ENCODE results near the gene IFI30. TPM values are rescaled to one million over a fixed set of nuclear protein-coding genes. Genes with fewer than 3 reads are reported as not detected.

Gene IFI30
- polyA plus RNA-seq, 1 of the 3 experiments (the other 2 are of a cell fraction), result 11.6 TPM

- no peaks in the 10 kb centered on the region for H3K9me2 ChIP-seq
- H3K4me1 ChIP-seq (ENCODE audit: control insufficient read depth in 1 of 2, insufficient read depth in 2 of 2, low read depth in 1 of 2, low read length in 1 of 2), result peaks cover 0 to 8% of the 10 kb centered on the region in 2 experiments; a peak in 1 of 4 replicates
- H3K27ac ChIP-seq (ENCODE audit: low read depth in 2 of 2, low read length in 1 of 2), result no peak overlapping the region
- no peak overlapping the region for H3K4me2 ChIP-seq
- H3K4me3 ChIP-seq (ENCODE audit: low read depth in 2 of 2, low read length in 1 of 2), result no peak overlapping the region
- no peaks in the 10 kb centered on the region for H3K9me3 ChIP-seq
- no peaks in the 10 kb centered on the region for H3K79me2 ChIP-seq (ENCODE audit: insufficient read depth)
- ChIA-PET POLR2A (no interaction called here), CTCF (no interaction called here)
- no peak overlapping the region for H2AFZ ChIP-seq (ENCODE audit: low read depth)
- H3K36me3 ChIP-seq (replicated peaks in 1 of 2; ENCODE audit: control insufficient read depth in 1 of 2, insufficient read depth in 2 of 2, low read length in 1 of 2), result peaks cover 0 to 24% of the 10 kb centered on the region in 2 experiments
- no peaks in the 10 kb centered on the region for H3K27me3 ChIP-seq (ENCODE audit: insufficient read depth)
- no peaks in the 10 kb centered on the region for H4K20me1 ChIP-seq (ENCODE audit: insufficient read depth)
- WGBS (ENCODE audit: low lambda C conversion rate), result 98% methylated on average over 12 of the region's 13 CpGs
- TF ChIP-seq POLR2AphosphoS5 (IDR thresholded peaks at IDR 0.05; ENCODE audit: low read depth, low read length) (no peak), RCOR1 (IDR thresholded peaks at IDR 0.05; ENCODE audit: low read length) (no peak), EP300 (IDR thresholded peaks at IDR 0.05; ENCODE audit: borderline replicate concordance in 1 of 2, low read depth in 1 of 2, low read length in 1 of 2) (no peak)
- peaks cover 7% of the 10 kb centered on the region for H3F3A ChIP-seq (replicated peaks; ENCODE audit: insufficient read depth)
- H3K9ac ChIP-seq, result no peak overlapping the region
- DNase-seq, result no peak
Observed at GRCh38 chr19:18147396-18147795, 26.2 kb upstream of the IFI30 start.

- no peak overlapping the region for H3K9ac ChIP-seq
- H3K36me3 ChIP-seq (replicated peaks in 1 of 2; ENCODE audit: control insufficient read depth in 1 of 2, insufficient read depth in 2 of 2, low read length in 1 of 2), result peaks cover 0 to 15% of the 10 kb centered on the region in 2 experiments
- H3K9me2 ChIP-seq, result no peaks in the 10 kb centered on the region
- H3K27ac ChIP-seq (ENCODE audit: low read depth in 2 of 2, low read length in 1 of 2), result no peak overlapping the region
- POLR2A ChIA-PET, result no interaction called here
- H3F3A ChIP-seq (replicated peaks; ENCODE audit: insufficient read depth), result peaks cover 10% of the 10 kb centered on the region
- H3K9me3 ChIP-seq, result no peaks in the 10 kb centered on the region
- WGBS (ENCODE audit: low lambda C conversion rate), result 92% methylated on average over 11 of the region's 16 CpGs
- H3K79me2 ChIP-seq (ENCODE audit: insufficient read depth), result peaks cover 15% of the 10 kb centered on the region
- no peak for DNase-seq
- CTCF ChIA-PET, result interaction anchor here (1.4 kb wide), 1 partner anchor 36 kb away, joined by 5 read pairs; no protein-coding TSS in a partner anchor
- H3K27me3 ChIP-seq (ENCODE audit: insufficient read depth), result no peaks in the 10 kb centered on the region
- TF ChIP-seq NFIC (IDR thresholded peaks at IDR 0.05; ENCODE audit: borderline replicate concordance), result no peak
- no peak for TF ChIP-seq ZBTB33 (IDR thresholded peaks at IDR 0.05; ENCODE audit: borderline replicate concordance, low read depth)
- TF ChIP-seq RCOR1 (IDR thresholded peaks at IDR 0.05; ENCODE audit: low read length), result no peak
- TF ChIP-seq, protein P1, sequence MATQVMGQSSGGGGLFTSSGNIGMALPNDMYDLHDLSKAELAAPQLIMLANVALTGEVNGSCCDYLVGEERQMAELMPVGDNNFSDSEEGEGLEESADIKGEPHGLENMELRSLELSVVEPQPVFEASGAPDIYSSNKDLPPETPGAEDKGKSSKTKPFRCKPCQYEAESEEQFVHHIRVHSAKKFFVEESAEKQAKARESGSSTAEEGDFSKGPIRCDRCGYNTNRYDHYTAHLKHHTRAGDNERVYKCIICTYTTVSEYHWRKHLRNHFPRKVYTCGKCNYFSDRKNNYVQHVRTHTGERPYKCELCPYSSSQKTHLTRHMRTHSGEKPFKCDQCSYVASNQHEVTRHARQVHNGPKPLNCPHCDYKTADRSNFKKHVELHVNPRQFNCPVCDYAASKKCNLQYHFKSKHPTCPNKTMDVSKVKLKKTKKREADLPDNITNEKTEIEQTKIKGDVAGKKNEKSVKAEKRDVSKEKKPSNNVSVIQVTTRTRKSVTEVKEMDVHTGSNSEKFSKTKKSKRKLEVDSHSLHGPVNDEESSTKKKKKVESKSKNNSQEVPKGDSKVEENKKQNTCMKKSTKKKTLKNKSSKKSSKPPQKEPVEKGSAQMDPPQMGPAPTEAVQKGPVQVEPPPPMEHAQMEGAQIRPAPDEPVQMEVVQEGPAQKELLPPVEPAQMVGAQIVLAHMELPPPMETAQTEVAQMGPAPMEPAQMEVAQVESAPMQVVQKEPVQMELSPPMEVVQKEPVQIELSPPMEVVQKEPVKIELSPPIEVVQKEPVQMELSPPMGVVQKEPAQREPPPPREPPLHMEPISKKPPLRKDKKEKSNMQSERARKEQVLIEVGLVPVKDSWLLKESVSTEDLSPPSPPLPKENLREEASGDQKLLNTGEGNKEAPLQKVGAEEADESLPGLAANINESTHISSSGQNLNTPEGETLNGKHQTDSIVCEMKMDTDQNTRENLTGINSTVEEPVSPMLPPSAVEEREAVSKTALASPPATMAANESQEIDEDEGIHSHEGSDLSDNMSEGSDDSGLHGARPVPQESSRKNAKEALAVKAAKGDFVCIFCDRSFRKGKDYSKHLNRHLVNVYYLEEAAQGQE (IDR thresholded peaks at IDR 0.05; ENCODE audit: low read depth, low read length), result no peak
- TF ChIP-seq, protein P2, sequence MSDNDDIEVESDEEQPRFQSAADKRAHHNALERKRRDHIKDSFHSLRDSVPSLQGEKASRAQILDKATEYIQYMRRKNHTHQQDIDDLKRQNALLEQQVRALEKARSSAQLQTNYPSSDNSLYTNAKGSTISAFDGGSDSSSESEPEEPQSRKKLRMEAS (IDR thresholded peaks at IDR 0.05; ENCODE audit: low read depth), result no peak
- TF ChIP-seq TCF12 (IDR thresholded peaks at IDR 0.05), result no peak
- no peak for TF ChIP-seq FOXJ3 (CRISPR knock-in tag; IDR thresholded peaks at IDR 0.05)
- TF ChIP-seq, protein P3, sequence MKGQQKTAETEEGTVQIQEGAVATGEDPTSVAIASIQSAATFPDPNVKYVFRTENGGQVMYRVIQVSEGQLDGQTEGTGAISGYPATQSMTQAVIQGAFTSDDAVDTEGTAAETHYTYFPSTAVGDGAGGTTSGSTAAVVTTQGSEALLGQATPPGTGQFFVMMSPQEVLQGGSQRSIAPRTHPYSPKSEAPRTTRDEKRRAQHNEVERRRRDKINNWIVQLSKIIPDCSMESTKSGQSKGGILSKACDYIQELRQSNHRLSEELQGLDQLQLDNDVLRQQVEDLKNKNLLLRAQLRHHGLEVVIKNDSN (IDR thresholded peaks at IDR 0.05; ENCODE audit: borderline replicate concordance, low read depth), result no peak
- H3K4me3 ChIP-seq (ENCODE audit: low read depth in 2 of 2, low read length in 1 of 2), result no peak overlapping the region
- H3K4me2 ChIP-seq, result no peak overlapping the region
- peaks cover 5% of the 10 kb centered on the region; the same call in 1 of the 2 replicates for H4K20me1 ChIP-seq (ENCODE audit: insufficient read depth)
- H3K4me1 ChIP-seq (ENCODE audit: control insufficient read depth in 1 of 2, insufficient read depth in 2 of 2, low read depth in 1 of 2, low read length in 1 of 2), result peaks cover 0 to 16% of the 10 kb centered on the region in 2 experiments; a peak in 1 of 4 replicates
- no peak overlapping the region for H2AFZ ChIP-seq (ENCODE audit: low read depth)
Observed at GRCh38 chr19:18149596-18149975, 24.0 kb upstream of the IFI30 start.

All from SK-N-SH (cell line).